CD1c-positive myeloid dendritic cell (primary cell): ENCODE data around the gene TRIM38.
"Not testable (repeated sequence)": the region's sequence is repeated elsewhere in the genome, so short reads cannot be mapped to it uniquely, and the experiment has no call there.

Source experiments
- DNase-seq: peaks from one replicate; pipeline ENCODE4 v3.0.0-alpha.2; 2016; ENCODE audit errors: extremely low spot score

Gene TRIM38, protein sequence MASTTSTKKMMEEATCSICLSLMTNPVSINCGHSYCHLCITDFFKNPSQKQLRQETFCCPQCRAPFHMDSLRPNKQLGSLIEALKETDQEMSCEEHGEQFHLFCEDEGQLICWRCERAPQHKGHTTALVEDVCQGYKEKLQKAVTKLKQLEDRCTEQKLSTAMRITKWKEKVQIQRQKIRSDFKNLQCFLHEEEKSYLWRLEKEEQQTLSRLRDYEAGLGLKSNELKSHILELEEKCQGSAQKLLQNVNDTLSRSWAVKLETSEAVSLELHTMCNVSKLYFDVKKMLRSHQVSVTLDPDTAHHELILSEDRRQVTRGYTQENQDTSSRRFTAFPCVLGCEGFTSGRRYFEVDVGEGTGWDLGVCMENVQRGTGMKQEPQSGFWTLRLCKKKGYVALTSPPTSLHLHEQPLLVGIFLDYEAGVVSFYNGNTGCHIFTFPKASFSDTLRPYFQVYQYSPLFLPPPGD

DNA sequence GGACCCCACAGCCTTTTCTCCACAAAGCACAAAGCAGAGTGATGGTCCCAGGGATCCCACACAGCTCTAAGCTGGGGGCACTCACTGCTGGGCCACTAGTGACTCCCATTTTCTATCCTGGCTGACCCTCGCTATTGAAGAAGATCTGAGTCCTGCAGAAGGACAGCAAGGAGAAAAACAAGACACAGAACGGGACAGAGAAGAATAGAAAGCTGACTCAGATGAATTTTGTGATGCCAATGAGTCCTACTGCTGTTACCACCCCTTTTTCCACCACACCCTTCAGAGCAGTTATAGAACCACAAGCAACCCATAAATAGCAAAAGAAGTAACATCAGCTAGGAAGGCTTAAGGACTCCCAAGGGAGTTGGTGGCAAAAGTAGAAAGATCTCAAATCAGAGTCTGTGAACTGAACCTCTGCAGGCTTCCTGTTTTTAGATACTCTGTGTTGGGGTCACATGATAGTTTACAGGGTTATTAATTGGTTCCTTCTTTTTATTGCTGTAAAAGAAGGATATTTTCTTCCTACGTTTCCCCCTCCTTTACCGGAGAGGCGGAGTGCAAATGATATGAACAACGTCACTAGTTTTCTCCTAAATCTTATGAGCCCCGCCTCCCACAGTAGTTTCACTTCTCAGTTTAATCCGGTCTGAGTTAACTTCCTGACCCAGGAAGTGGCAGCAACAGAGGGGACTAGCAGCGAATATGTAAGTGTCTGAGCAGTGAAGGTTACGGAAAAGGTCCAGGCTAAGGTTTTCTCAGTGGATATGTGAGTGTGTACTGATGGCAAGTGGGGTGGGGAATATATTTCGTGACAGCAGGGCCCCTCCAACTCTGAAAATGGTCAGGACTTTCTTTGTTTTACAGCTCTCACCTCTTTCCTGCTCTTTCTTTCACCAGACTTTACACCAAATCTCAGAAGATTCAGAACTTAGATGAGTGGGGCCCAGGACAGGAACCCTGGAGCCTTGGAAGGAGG is at the start of gene TRIM38:
TRIM38 (plus strand) TSS at position 654 of the 979 bp plus-strand sequence. CDS start 3,721 bp downstream, outside the sequence.
- peak; percentile 97 for DNase-seq

DNA sequence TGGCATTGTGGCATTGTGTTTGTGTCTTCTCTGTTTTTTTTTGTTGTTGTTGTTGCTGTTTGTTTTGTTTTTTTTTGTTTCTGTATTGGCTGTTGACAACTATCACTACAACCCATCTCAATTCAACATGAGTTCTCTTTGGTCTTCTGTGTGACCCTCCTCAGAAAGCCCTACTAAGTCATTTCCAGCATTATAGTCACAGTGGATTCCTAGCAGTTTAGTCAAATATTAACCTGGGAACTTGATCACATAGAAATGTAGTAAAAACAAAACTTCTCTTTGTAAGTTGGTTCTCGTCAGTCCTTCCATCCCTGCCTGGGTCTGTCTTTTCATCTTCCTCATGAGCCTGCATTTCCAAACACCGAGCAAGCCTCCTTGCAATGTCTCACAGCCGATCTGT is 48.9 kb upstream of the TRIM38 start:
- DNase-seq, result no peak

DNA sequence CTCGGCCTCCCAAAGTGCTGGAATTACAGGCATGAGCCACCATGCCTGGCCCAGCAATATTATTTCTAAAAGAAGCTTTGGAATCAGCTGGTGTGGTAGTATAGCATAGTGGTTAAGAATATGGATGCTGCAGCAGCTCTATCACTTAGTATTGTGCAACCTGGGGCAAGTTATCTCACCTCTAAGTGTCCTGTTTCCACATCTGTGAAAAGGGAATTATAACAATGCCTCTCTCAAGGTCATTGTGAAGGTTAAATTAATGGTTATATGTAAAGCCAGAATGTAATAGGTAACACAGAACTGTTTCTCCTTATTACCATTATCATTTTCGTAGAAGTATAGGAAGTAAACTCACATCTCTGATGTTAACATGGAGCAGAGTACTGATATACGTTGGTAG is 46.3 kb upstream of the TRIM38 start:
- no peak for DNase-seq

DNA sequence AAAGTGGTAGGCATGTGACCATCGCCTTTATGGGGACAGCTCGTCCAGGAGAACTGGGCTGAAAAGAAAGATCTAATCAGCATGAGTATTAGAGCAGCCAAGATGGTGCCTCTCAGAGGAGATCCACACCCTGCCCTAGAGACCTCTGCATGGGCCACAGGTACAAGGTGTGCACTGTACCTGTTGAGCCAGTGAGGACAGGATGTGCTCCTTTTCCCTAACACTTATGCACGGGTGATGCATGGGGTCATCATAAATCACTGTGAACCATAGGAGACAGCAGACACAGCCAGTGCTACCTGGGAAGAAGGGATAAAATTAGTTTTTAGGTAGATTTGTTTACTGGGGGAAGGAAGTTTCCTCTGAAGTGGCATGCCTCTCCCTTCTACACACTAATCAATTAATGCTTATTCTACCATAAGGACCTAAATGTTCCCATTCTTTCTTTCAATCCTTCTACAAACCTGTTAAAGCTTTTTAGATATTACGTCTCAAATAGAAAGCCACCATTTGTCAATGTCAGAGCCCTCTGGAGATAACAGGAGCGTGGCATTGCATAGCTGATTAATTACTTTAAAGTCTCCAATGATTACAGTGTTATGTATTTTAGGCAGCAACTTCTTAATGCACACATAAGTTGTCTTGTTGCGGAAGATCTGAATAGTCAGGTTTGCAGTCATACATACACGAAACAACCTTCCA is 45.7 kb upstream of the TRIM38 start:
- no peak for DNase-seq

DNA sequence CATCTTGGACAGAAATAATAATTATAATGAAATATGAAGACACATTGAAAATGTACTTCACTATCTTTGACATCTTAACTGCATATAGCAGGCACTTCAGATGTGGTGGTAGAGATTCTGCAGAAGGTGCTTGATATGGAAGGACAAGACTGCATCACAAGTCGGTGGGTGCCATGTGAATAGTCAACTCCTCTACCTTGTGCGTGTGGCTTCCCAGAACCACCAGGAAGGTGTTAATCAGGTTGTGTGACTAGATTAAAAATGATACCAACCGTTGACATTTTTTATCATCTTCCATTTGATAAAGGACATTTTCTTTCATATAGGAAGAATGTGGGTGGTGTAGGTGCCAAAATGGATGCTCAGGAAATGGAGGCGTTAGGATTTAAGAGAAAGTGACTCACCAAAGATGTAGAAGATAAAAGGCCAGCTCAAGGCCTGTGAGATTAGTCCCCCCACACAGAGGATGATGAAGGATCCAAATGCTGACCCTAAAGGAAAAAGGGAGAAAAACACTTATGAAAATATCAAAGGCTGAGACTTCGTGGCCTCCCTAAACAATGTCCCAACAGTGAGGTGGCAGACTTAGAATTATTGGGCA is 44.4 kb upstream of the TRIM38 start:
- no peak for DNase-seq

DNA sequence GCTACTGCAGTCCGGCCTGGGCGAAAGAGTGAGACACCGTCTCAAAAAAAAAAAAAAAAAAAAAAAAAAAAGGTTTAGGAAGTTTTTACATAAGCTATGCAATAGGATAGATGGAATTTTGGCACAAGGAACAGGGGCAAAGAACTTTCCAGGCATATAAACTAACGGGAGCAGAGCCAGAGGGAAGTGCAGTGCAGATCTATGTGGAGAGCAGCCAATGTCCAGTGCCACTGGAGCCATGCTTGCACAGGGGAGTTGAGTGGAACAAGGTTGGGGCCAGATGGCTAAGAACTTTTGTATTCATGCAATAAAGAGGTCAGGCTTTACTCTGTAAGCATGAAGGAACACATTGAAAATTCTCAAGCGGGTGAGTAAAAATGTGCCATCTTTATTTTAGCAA is 42.9 kb upstream of the TRIM38 start:
- DNase-seq, result no peak

DNA sequence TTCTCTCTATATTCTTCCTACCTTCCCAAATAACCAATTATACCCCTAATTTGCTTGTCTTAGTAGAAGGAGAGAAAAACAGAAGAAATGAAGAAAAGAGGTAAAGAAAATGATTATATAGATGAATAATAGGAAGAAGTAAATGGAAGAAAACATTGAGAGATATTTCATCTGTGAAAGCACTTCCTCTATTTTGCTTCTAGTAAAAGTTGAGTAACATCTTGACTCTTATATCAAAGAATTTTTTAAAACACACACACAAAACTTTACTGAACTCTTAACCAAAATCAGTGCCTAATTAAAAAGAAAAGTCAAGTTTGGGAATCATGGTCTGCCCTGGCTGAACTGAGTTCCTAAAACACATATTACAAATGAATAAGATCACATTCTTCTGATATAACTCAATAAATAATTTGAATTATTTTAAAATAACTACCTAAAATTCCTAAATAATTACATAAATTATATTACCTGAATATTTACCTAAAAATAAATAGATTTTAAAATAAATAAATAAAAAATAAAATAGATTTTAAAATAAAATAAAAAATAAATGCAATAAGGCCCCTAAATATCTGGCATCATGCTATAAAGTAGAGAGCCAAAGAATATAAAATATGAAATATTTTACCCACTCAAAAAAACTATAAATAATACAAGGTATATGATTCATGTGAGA is 40.9 kb upstream of the TRIM38 start:
- no peak for DNase-seq

DNA sequence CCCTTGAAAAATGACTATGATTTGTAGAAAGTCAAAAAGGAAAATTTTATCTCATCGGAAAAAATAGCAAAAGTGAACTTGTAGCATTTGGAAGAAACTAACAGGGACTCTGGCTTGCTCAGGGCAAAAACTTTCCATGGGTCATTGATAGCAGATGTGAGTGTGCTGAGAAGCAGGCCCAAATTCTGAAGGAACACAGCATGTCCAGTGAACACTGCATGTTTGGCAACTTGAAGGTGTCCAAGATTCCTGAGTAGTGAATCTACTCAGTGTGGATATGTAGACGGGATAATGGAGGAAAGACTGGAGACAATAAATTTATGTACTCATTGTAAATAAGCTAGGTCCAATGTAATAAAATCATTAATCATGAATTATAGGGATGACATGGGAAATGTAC is 40.3 kb upstream of the TRIM38 start:
- no peak for DNase-seq

DNA sequence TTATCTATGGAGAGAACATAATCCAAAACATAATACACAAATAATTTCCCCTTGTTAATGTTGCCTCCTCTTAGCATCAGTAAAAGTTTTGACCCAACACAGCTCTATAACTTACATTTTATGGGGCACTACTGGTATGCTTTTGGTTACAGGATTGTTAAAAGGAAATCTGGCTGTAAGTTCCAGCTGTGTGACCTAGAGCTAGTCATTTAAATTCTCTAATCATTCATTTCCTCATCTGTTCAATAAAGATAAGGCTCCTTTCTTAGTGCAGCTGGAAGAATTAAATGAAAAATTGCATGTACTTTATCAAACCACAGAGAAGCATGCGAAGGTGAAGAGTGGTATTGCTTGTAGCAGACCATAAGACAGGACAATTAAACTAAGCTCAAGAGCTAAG is 36.7 kb upstream of the TRIM38 start:
- no peak for DNase-seq

DNA sequence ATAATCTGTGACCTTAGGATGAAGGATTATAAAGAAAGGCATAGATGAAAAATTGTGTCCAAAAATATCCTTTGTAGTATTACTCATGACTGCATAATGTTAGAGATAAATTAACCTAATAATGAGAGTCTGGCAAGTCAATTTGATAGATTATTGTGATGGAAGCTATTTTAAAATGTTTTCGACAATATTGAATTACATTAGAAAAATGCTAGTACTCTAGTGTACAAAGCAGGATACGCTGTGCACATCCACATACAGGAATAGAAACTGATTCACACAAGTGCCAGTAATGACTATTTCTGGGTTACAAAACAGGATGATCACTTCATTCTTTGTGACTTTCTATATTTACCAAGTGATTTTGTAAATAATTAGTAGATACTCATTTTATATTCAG is 35.4 kb upstream of the TRIM38 start:
- DNase-seq, result no peak

DNA sequence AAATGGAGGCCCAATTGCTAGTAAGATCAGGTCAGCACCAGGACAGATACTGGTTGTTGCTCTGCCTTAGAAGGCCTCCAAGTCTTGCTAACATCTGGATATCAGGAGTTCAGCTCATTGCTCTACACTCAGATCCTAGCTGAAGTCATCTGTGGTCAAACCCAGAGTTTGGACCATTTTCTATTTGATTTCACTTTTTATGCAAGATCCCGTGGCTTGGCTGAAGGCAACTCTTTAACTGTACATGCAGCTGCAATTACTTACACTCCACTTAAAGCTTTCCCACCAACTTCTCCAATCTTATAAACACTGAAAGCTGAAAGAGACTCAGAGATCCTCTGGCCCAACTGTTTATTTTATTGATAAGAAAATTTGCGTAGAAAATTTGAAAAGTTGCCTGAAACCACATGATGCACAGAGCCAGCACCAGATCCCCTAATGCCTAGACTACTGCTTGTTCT is 34.8 kb upstream of the TRIM38 start:
- DNase-seq, result no peak

DNA sequence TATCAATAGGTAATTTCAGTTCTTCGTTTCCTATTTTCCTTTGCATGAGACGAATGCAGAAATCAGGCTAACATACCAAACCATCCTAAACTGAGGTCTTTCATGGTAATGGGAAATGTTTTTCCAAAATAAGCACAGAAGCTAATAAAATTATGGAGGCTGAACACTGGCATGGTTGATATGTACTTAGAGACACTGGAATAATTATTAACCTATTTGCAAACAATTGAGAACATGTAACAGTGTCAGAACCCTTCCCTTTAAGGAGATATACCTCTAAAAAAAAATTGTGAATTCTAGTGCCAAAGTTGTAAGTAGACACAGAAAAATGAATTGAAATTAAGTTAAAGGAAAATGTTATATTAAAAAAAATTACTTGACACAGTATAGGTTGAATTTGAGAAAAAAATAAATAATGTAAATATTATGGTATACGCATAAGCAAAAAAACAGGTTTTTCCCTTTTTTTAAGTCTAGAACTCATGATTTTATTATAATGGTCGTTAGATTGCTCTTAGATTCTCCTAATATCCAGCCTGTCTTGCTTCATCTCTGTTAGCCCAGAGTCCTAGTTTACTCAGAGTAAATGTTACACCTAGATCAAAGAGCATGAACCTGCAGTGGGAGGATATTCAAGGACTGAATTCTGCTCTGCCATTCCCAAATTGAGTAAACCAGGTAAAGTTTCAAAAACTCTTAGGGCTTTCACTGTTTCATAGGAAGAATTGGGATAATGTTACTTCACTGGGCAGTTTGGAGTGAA is 33.9 kb upstream of the TRIM38 start:
- DNase-seq, result no peak

DNA sequence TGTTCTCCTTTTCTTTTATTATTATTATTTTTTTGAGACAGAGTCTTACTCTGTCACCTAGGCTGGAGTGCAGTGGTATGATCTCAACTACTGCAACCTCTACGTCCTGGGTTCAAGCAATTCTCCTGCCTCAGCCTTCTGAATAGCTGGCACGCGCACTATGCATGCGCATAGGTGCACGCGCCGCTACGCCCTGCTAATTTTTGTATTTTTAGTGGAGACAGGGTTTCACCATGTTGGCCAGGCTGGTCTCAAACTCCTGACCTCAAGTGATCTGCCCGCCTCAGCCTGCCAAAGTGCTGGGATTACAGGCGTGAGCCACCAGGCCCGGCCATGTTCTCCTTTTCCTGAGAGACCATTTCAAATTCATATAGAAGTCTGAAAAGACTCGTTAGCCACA is 32.8 kb upstream of the TRIM38 start:
- DNase-seq, result not testable (repeated sequence)

DNA sequence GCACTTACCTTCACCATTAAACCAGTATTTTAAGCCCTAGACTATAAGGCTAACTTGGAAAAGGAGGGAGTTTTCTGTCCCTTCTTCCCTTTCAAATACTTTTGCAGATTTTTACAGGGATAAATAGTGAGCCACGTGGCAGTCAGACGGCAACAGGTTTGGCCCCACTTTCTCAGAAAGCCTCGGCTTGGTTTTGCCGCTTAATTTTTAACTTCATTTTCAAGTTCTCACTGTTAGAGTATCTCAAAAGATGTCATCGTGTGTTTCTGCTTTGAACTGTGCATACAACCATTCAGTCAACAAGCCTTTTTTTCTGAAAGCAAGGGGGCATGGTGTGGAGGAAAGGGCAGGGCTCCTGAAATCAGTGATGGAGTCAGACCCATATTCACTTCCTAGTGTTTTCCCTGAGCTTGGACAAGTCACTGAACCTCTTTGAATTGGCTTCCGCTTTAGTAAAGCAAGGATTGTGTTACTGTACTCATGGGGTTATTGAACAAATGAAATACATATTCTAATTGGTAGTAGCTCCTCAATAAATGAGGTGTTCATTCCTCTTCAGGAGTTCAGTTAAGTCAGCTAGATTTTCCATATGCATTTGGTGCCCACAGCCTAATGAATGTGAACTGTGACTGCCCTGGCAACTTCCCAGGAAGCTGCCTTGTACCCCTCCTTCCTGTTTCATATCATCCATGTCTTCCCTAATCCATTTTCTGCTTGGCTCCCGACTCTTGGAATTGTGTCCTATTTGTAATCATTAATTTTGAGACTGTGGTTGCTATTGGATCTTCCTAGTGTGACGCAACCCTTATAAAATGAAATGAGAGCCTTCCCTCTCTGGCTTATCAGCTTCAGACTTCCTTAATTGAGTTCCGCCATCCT is 31.8 kb upstream of the TRIM38 start, which contains the start of gene SLC17A2:
SLC17A2 (minus strand) TSS at position 160 of the 879 bp plus-strand sequence. CDS start 4,895 bp downstream, outside the sequence.
- no peak for DNase-seq

DNA sequence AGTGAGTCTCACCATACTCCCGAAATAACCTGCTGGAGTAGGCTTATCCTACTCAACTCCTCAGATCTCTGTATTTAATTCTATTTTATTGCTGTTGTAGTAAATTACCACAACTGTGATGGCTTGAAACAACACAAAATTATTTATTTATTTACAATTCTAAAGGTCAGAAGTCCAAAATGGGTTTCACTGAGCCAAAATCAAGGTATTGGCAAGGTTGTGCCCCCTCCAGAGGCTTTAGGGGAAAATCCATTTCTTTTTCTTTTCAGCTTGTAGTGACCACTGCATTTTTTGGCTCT is 31.2 kb upstream of the TRIM38 start:
- DNase-seq, result no peak

DNA sequence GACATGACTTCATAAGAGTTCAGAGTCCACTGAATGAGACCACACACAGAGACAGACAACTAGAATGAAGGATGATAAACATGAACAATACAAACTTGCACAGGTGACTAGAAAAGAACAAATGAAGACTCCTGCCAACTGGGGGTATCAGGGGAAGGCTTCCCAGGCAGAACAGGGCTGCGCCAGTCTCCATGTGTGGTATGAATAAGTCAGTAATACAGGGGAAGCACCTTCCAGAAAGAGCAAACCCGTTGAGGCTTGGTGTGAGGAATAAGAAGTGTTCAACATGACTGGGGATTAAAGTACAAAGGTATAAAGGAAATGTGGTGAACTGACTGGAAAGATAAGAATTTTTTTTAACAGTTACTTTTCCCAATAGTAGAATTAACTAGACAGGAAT is 28.4 kb upstream of the TRIM38 start:
- DNase-seq, result no peak

DNA sequence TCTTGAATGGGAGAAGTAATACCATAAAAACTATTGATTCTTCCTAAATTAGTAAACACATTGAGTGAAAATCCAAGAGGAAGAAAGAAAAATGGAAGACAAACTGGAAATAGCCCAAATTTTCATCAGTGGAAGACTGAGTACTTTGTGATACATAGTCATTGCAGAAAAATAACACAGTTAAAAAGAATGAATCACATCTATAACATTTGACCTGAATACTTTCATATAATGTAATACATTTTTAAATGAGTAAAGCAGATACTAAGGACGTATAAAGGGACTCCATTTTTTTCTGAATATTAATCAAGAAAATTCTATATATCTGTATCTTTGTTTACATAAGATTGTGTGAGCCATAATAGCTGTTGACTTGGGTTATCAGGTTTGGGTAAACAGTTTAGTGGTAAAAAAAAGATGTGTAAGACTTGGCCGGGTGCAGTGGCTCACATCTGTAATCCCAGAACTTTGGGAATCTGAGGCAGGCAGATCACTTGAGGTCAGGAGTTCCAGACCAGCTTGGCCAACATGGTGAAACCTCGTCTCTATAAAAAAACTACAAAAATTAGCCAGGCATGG is 27.8 kb upstream of the TRIM38 start:
- no peak for DNase-seq

DNA sequence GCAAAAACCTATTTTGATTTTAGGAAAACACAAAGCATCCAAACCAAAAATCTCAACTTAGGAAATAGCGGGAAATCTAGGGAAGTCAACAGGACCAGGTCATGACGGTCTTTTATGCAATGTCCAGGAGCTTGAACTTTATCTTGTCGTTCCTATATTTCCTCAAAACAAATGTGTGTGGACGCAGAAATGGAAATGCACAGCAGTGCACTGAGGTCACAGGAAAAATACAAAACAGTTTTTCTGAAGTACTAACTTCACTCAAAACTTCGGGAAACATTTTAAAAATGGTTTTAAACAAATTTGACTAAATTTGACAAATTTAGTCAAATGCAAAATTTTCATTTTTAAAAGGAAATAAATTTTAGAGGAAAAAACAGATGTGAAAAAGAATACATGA is 26.6 kb upstream of the TRIM38 start:
- DNase-seq, result no peak

DNA sequence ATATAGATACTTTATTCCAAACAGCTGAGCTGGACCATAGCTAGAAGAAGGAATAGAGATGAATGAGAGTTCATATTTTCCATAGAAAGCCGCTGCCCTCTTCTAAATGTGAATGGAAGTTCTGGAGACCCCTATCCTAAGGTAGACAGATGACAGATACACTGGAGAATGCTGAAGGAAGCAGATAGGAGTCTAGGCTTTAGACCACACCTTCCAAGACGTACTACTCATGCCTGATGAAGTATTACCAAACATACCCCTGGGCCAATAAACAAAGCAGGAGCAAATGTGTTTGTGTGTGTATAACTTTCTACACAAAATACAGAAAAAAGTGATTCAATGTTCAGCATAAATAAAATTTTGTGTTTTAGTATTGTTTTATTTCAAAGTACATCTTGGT is 23.0 kb upstream of the TRIM38 start:
- DNase-seq, result no peak
